Measurements from ENCODE around the gene BIN1.

The BIN1 gene

GRCh38 chr2:127087791-127088495, 19.0 kb downstream of the BIN1 start:
- Histone ChIP-seq H3K9me3 (no peaks in the 10 kb centered on the region), H3K27me3 (no peaks in the 10 kb centered on the region), H3K4me3 (no peak overlapping the region), H3K27ac (peak overlapping the region; percentile 23 to 40), H3K36me3 (no peaks in the 10 kb centered on the region), H3K4me1 (peaks cover 0 to 34% (median 16%) of the 10 kb centered on the region in 4 donors)
- intact Hi-C loops (cut with DNase I; ENCODE audit: low total_unique reads), result no loop called here
- no peak for DNase-seq
- no peak for TF ChIP-seq CTCF (IDR thresholded peaks at IDR 0.05)

- H3K27ac ChIP-seq, result peak overlapping the region; percentile 23 to 40
- peak; percentile 79 to 80 for DNase-seq
- intact Hi-C loops (cut with DNase I; ENCODE audit: low total_unique reads), result no loop called here
- peak overlapping the region; percentile 21 to 38 for H3K4me3 ChIP-seq
- H3K4me1 ChIP-seq, result peaks cover 0 to 34% (median 16%) of the 10 kb centered on the region in 4 donors
- no peak for TF ChIP-seq CTCF (IDR thresholded peaks at IDR 0.05)
- no peaks in the 10 kb centered on the region for H3K9me3 ChIP-seq
- H3K36me3 ChIP-seq, result no peaks in the 10 kb centered on the region
- no peaks in the 10 kb centered on the region for H3K27me3 ChIP-seq
Measured at GRCh38 chr2:127086990-127087790, 19.8 kb downstream of the BIN1 start.

GRCh38 chr2:127085317-127085681, 21.7 kb downstream of the BIN1 start:
- H3K27me3 ChIP-seq, result no peaks in the 10 kb centered on the region
- H3K9me3 ChIP-seq, result no peaks in the 10 kb centered on the region
- peak overlapping the region in 1 of 2 donors; percentile 41 for H3K27ac ChIP-seq
- TF ChIP-seq CTCF (IDR thresholded peaks at IDR 0.05), result no peak
- H3K4me3 ChIP-seq, result no peak overlapping the region
- peaks cover 0 to 34% (median 16%) of the 10 kb centered on the region in 4 donors for H3K4me1 ChIP-seq
- H3K36me3 ChIP-seq, result no peaks in the 10 kb centered on the region
- intact Hi-C loops (cut with DNase I; ENCODE audit: low total_unique reads), result no loop called here
- DNase-seq, result no peak

GRCh38 chr2:127084611-127085316, 22.2 kb downstream of the BIN1 start:
- Histone ChIP-seq H3K27ac (peak overlapping the region in 1 of 2 donors; percentile 41), H3K9me3 (no peaks in the 10 kb centered on the region), H3K4me3 (no peak overlapping the region), H3K4me1 (peaks cover 0 to 34% (median 16%) of the 10 kb centered on the region in 4 donors), H3K27me3 (no peaks in the 10 kb centered on the region), H3K36me3 (no peaks in the 10 kb centered on the region)
- no peak for DNase-seq
- TF ChIP-seq CTCF (IDR thresholded peaks at IDR 0.05), result no peak
- intact Hi-C loops (cut with DNase I; ENCODE audit: low total_unique reads), result no loop called here

- H3K36me3 ChIP-seq, result no peaks in the 10 kb centered on the region
- peak overlapping the region in 1 of 2 donors; percentile 41 for H3K27ac ChIP-seq
- peak; percentile 90 to 91 for DNase-seq
- H3K27me3 ChIP-seq, result no peaks in the 10 kb centered on the region
- no peak overlapping the region for H3K4me3 ChIP-seq
- no peak for TF ChIP-seq CTCF (IDR thresholded peaks at IDR 0.05)
- H3K9me3 ChIP-seq, result no peaks in the 10 kb centered on the region
- intact Hi-C loops (cut with DNase I; ENCODE audit: low total_unique reads), result no loop called here
- H3K4me1 ChIP-seq, result peaks cover 0 to 34% (median 16%) of the 10 kb centered on the region in 4 donors
Measured at GRCh38 chr2:127083819-127084503, 23.0 kb downstream of the BIN1 start.
